IMR-90 (cell line): ENCODE measurements around the gene PCBP4. TPM values are rescaled to one million over a fixed set of nuclear protein-coding genes. Genes with fewer than 3 reads are reported as not detected.

ENCODE experiments used
- ATAC-seq: fragments of 200-7000 bp; cut with Tn5 transposase; 2 replicates; pipeline ENCODE4 v1.9.1; 2020; ENCODE audit warnings: low read depth, mild to moderate bottlenecking, moderate library complexity
- BruUV-seq: library from RNA; stranded (reverse); fragments of 400-500 nt; replicated peaks from 2 replicates; lab custom pipeline; 2021; lab: Mats Ljungman, UMichigan
- CTCF ChIA-PET: fragments of 300-600 bp; formaldehyde crosslinking; extraction: SDS; loops from one replicate; lab custom pipeline; 2021; ENCODE audit warnings: antibody characterized with exemption; lab: Yijun Ruan, JAX
- POLR2A ChIA-PET: fragments of 300-600 bp; sonication (Branson Sonifier 250); formaldehyde crosslinking; loops from one replicate; lab custom pipeline; 2022; ENCODE audit warnings: antibody characterized with exemption; ENCODE audit not compliant: unreplicated experiment; lab: Charles Lee
- DNase-seq: peaks from one replicate; pipeline ENCODE4 v3.0.0; 2013
- H2AFZ ChIP-seq: replicated peaks from 2 replicates; pipeline ENCODE3; 2013; ENCODE audit warnings: low read length, mild to moderate bottlenecking; ENCODE audit not compliant: poor library complexity
- H2AK5ac ChIP-seq: 2 replicates; pipeline ENCODE4 v1.6.1; 2013; ENCODE audit warnings: low read depth, low read length, inconsistent platforms
- H2AK9ac ChIP-seq: replicated peaks from 2 replicates; pipeline ENCODE3; 2013; ENCODE audit warnings: mild to moderate bottlenecking, low read depth, low read length, moderate library complexity; ENCODE audit not compliant: poor library complexity
- H2BK120ac ChIP-seq: 2 replicates; pipeline ENCODE4 v1.6.1; 2013; ENCODE audit warnings: low read depth, low read length, inconsistent platforms
- H2BK15ac ChIP-seq: 3 replicates; pipeline ENCODE4 v1.6.1; 2013; ENCODE audit warnings: low read depth, low read length, inconsistent platforms
- H2BK20ac ChIP-seq: 2 replicates; pipeline ENCODE4 v1.6.1; 2013; ENCODE audit warnings: low read depth, mild to moderate bottlenecking, inconsistent platforms, low read length, moderate library complexity
- H2BK5ac ChIP-seq: 2 replicates; pipeline ENCODE4 v1.6.1; 2013; ENCODE audit warnings: mild to moderate bottlenecking, low read depth, low read length, inconsistent platforms; ENCODE audit not compliant: poor library complexity, severe bottlenecking
- H3K14ac ChIP-seq: replicated peaks from 2 replicates; pipeline ENCODE4 v1.6.1; 2013; ENCODE audit warnings: low read depth, low read length, inconsistent platforms
- H3K18ac ChIP-seq: 2 replicates; pipeline ENCODE4 v1.6.1; 2013; ENCODE audit warnings: low read depth, low read length, control low read depth
- H3K23ac ChIP-seq: 2 replicates; pipeline ENCODE4 v1.6.1; 2013; ENCODE audit warnings: low read depth, low read length, inconsistent platforms
- H3K27ac ChIP-seq: 2 replicates; pipeline ENCODE4 v1.5.1; 2013; ENCODE audit warnings: mild to moderate bottlenecking, control low read depth, low read length; ENCODE audit not compliant: insufficient read depth
- H3K27me3 ChIP-seq: 2 replicates; pipeline ENCODE4 v1.6.1; 2013; ENCODE audit warnings: low read length; ENCODE audit not compliant: control insufficient read depth, insufficient read depth
- H3K36me3 ChIP-seq: 2 replicates; pipeline ENCODE4 v1.6.1; 2013; ENCODE audit warnings: low read length, mixed read lengths; ENCODE audit not compliant: control insufficient read depth, insufficient read depth
- H3K4ac ChIP-seq: 2 replicates; pipeline ENCODE4 v1.6.1; 2013; ENCODE audit warnings: low read depth, low read length, inconsistent platforms
- H3K4me1 ChIP-seq: 2 replicates; pipeline ENCODE4 v1.6.1; 2013; ENCODE audit warnings: low read length, mixed read lengths; ENCODE audit not compliant: control insufficient read depth, insufficient read depth
- H3K4me2 ChIP-seq: 2 replicates; pipeline ENCODE4 v1.6.1; 2013; ENCODE audit warnings: low read depth, mild to moderate bottlenecking, control low read depth, low read length, moderate library complexity
- H3K4me3 ChIP-seq: 2 replicates; pipeline ENCODE4 v1.5.1; 2013; ENCODE audit warnings: low read depth, mild to moderate bottlenecking, control low read depth, low read length, moderate library complexity; ENCODE audit not compliant: insufficient read depth
- H3K56ac ChIP-seq: 2 replicates; pipeline ENCODE4 v1.6.1; 2013; ENCODE audit warnings: low read length, inconsistent platforms; ENCODE audit not compliant: insufficient read depth; ENCODE audit errors: extremely low read depth
- H3K79me1 ChIP-seq, 2 experiments: 2 replicates each; pipeline ENCODE4 v1.6.1; 2013; ENCODE audit warnings: low read length in 2 of 2, inconsistent platforms in 1 of 2, low read depth in 1 of 2
- H3K9ac ChIP-seq: 2 replicates; pipeline ENCODE4 v1.6.1; 2013; ENCODE audit warnings: low read depth, low read length, control low read depth
- H3K9me1 ChIP-seq: 2 replicates; pipeline ENCODE4 v1.6.1; 2013; ENCODE audit warnings: low read length, inconsistent platforms; ENCODE audit not compliant: insufficient read depth
- H3K9me3 ChIP-seq: 2 replicates; pipeline ENCODE4 v1.6.1; 2013; ENCODE audit warnings: low read length; ENCODE audit not compliant: control insufficient read depth, insufficient read depth
- H4K20me1 ChIP-seq: 2 replicates; pipeline ENCODE4 v1.6.1; 2013; ENCODE audit warnings: low read length, inconsistent platforms; ENCODE audit not compliant: insufficient read depth
- H4K5ac ChIP-seq: 2 replicates; pipeline ENCODE4 v1.6.1; 2013; ENCODE audit warnings: mild to moderate bottlenecking, low read depth, low read length, control low read depth
- H4K8ac ChIP-seq, 2 experiments: 2 replicates each; pipeline ENCODE4 v1.6.1; 2013; ENCODE audit warnings: low read depth in 2 of 2, low read length in 2 of 2, control low read depth in 1 of 2, inconsistent platforms in 1 of 2
- H4K91ac ChIP-seq: 2 replicates; pipeline ENCODE4 v1.6.1; 2013; ENCODE audit warnings: low read depth, low read length, inconsistent platforms; ENCODE audit not compliant: insufficient read depth
- BHLHE40 ChIP-seq: fragments of 150-350 bp; IDR thresholded peaks from 2 replicates; pipeline ENCODE4 v1.6.1; 2016; ENCODE audit warnings: mild to moderate bottlenecking, low read depth, low read length
- CEBPB ChIP-seq: IDR thresholded peaks from 2 replicates; pipeline ENCODE4 v1.6.1; 2012; ENCODE audit warnings: low read depth, low read length, improper control_type of control experiment
- MAFK ChIP-seq: IDR thresholded peaks from 2 replicates; pipeline ENCODE4 v1.6.1; 2012; ENCODE audit warnings: low read depth, low read length, improper control_type of control experiment
- NFE2L2 ChIP-seq: fragments of 150-350 bp; IDR thresholded peaks from 2 replicates; pipeline ENCODE4 v1.6.1; 2016; ENCODE audit warnings: low read depth, mild to moderate bottlenecking, low read length
- POLR2A ChIP-seq: IDR thresholded peaks from 2 replicates; pipeline ENCODE4 v1.6.1; 2012; ENCODE audit warnings: mild to moderate bottlenecking, low read depth, low read length
- RAD21 ChIP-seq: IDR thresholded peaks from 2 replicates; pipeline ENCODE4 v1.6.1; 2012; ENCODE audit warnings: low read length, improper control_type of control experiment
- RCOR1 ChIP-seq: IDR thresholded peaks from 2 replicates; pipeline ENCODE4 v1.6.1; 2012; ENCODE audit warnings: mild to moderate bottlenecking, low read length, improper control_type of control experiment; ENCODE audit not compliant: insufficient replicate concordance
- WGBS, 2 experiments: methylation state at CpG; one replicate each; pipeline versions ENCODE4 v1.1.5 to v1.1.7; 2013; ENCODE audit warnings: missing lambda C conversion rate in 2 of 2; ENCODE audit not compliant: insufficient read length in 1 of 2; ENCODE audit errors: extremely low coverage in 2 of 2; 5-methylcytosine and 5-hydroxymethylcytosine counted together
- dilution Hi-C: fragments of 300-500 bp; cut with HindIII; formaldehyde crosslinking; loops from one replicate; pipeline ENCODE4 v1.14.3; 2018; ENCODE audit warnings: low sequenced_read_pairs; ENCODE audit not compliant: unreplicated experiment
- in situ Hi-C: fragments of 300-500 bp; cut with MboI; formaldehyde crosslinking; loops from 3 replicates; pipeline ENCODE4 v1.14.3; 2019; ENCODE audit warnings: low sequenced_read_pairs, inconsistent platforms, mixed read lengths
- intact Hi-C: fragments of 100-400 bp; cut with micrococcal nuclease; formaldehyde crosslinking; loops from 2 replicates; pipeline ENCODE4 v1.10.0; 2022
- polyA plus RNA-seq, 3 experiments: library from polyadenylated mRNA; depleted of rRNA; stranded (reverse); fragments of >200 nt; gene quantifications; 2 replicates each; pipeline ENCODE4 v1.2.3, GENCODE V29; 2012; ENCODE audit warnings: low replicate concordance in 1 of 3
- total RNA-seq: library from RNA; depleted of rRNA; stranded (reverse); fragments of >200 nt; gene quantifications from 2 replicates; pipeline ENCODE4 v1.2.3, GENCODE V29; 2012

The PCBP4 gene
- total and polyA plus RNA-seq, 2 of the 4 experiments (the other 2 are of a cell fraction): 70.8 to 110 TPM

GRCh38 chr3:51945031-51945840 lies 22.0 kb downstream of the PCBP4 start:
- H2AK9ac ChIP-seq: no peak overlapping the region
- H3K18ac ChIP-seq: no peak overlapping the region
- no peak overlapping the region for H4K5ac ChIP-seq
- DNase-seq (no peak), ATAC-seq (no peak)
- dilution Hi-C loops: no loop called here
- H3K36me3 ChIP-seq: peaks cover 2% of the 10 kb centered on the region; the same call in 1 of the 2 replicates
- H2BK15ac ChIP-seq: no peak overlapping the region
- H3K27me3 ChIP-seq: no peaks in the 10 kb centered on the region
- H2BK120ac ChIP-seq: no peak overlapping the region
- H3K27ac ChIP-seq: no peak overlapping the region
- no peak overlapping the region for H4K91ac ChIP-seq
- no peak for TF ChIP-seq RCOR1
- no peak for TF ChIP-seq CEBPB
- TF ChIP-seq BHLHE40: no peak
- no peak for TF ChIP-seq NFE2L2
- no peak for TF ChIP-seq POLR2A
- TF ChIP-seq MAFK: no peak
- no peak for TF ChIP-seq RAD21
- H3K4me1 ChIP-seq: peaks cover 13% of the 10 kb centered on the region
- peaks cover 16 to 25% of the 10 kb centered on the region in 2 experiments; a peak in 3 of 4 replicates for H3K79me1 ChIP-seq
- peaks cover 12% of the 10 kb centered on the region for H3K9me1 ChIP-seq
- in situ Hi-C loops: loop anchor here (25.0 kb wide), 1 partner anchor 558 kb away; the partner anchor contains the start of genes MANF and RBM15B
- CTCF ChIA-PET: no interaction called here
- BruUV-seq: no TSS peak
- no peaks in the 10 kb centered on the region for H3K9me3 ChIP-seq
- H3K4ac ChIP-seq: no peak overlapping the region
- no peak overlapping the region for H3K4me3 ChIP-seq
- H3K9ac ChIP-seq: no peak overlapping the region
- H2AFZ ChIP-seq: no peak overlapping the region
- POLR2A ChIA-PET: no interaction called here
- no peak overlapping the region for H2AK5ac ChIP-seq
- H2BK5ac ChIP-seq: no peak overlapping the region
- H3K4me2 ChIP-seq: no peak overlapping the region
- H2BK20ac ChIP-seq: no peak overlapping the region
- no peak overlapping the region for H3K23ac ChIP-seq
- WGBS, 2 experiments: 81% methylated on average over 8 of the region's 18 CpGs; no CpG with 5 or more reads in 1 of the 2 experiments
- intact Hi-C loops: no loop called here
- H4K20me1 ChIP-seq: peaks cover 9% of the 10 kb centered on the region
- no peak overlapping the region for H3K14ac ChIP-seq
- no peak overlapping the region for H4K8ac ChIP-seq
- no peak overlapping the region for H3K56ac ChIP-seq
